H9 (cell line): ENCODE results near the gene KLF11. TPM values are rescaled to one million over a fixed set of nuclear protein-coding genes. Genes with fewer than 3 reads are reported as not detected.

Experiments used
- DNase-seq: peaks from one replicate; pipeline ENCODE4 v3.0.0-alpha.2; 2017
- H2AFZ ChIP-seq: one replicate; pipeline ENCODE4 v1.6.1; 2013; ENCODE audit warnings: mild to moderate bottlenecking, low read length, control low read depth, moderate library complexity
- H2AK5ac ChIP-seq: 2 replicates; pipeline ENCODE4 v1.6.1; 2013; ENCODE audit warnings: low read length, control low read depth, mixed read lengths; ENCODE audit not compliant: insufficient read length
- H2BK120ac ChIP-seq: one replicate; pipeline ENCODE4 v1.6.1; 2013; ENCODE audit warnings: low read depth, mild to moderate bottlenecking, low read length, control low read depth, inconsistent platforms; ENCODE audit not compliant: poor library complexity, severe bottlenecking
- H2BK12ac ChIP-seq: 2 replicates; pipeline ENCODE4 v1.6.1; 2013; ENCODE audit warnings: low read length, control low read depth, mixed read lengths, low read depth; ENCODE audit not compliant: insufficient read length
- H2BK15ac ChIP-seq: 2 replicates; pipeline ENCODE4 v1.6.1; 2013; ENCODE audit warnings: low read depth, low read length, control low read depth
- H2BK20ac ChIP-seq: one replicate; pipeline ENCODE4 v1.6.1; 2013; ENCODE audit warnings: low read depth, mild to moderate bottlenecking, low read length, control low read depth, inconsistent platforms; ENCODE audit not compliant: poor library complexity, severe bottlenecking
- H2BK5ac ChIP-seq: 2 replicates; pipeline ENCODE4 v1.6.1; 2013; ENCODE audit warnings: low read length, control low read depth, mixed read lengths; ENCODE audit not compliant: insufficient read length
- H3K14ac ChIP-seq: 2 replicates; pipeline ENCODE4 v1.6.1; 2013; ENCODE audit warnings: low read length, control low read depth; ENCODE audit not compliant: insufficient read depth
- H3K18ac ChIP-seq: 2 replicates; pipeline ENCODE4 v1.6.1; 2013; ENCODE audit warnings: low read depth, mild to moderate bottlenecking, mixed read lengths, low read length, control low read depth; ENCODE audit not compliant: insufficient read length
- H3K23ac ChIP-seq: 2 replicates; pipeline ENCODE4 v1.6.1; 2013; ENCODE audit warnings: low read length, control low read depth, mixed read lengths, low read depth; ENCODE audit not compliant: insufficient read length
- H3K23me2 ChIP-seq: 2 replicates; pipeline ENCODE4 v1.6.1; 2013; ENCODE audit warnings: low read depth, mild to moderate bottlenecking, mixed read lengths, low read length, control low read depth; ENCODE audit not compliant: insufficient read length, poor library complexity, severe bottlenecking
- H3K27ac ChIP-seq: 2 replicates; pipeline ENCODE4 v1.5.1; 2013; ENCODE audit warnings: low read length, control low read depth, mixed read lengths, low read depth; ENCODE audit not compliant: insufficient read length
- H3K27me3 ChIP-seq: 2 replicates; pipeline ENCODE4 v1.6.1; 2013; ENCODE audit warnings: low read length, control low read depth, inconsistent platforms; ENCODE audit not compliant: insufficient read depth
- H3K4ac ChIP-seq: 2 replicates; pipeline ENCODE4 v1.6.1; 2013; ENCODE audit warnings: low read depth, mild to moderate bottlenecking, control low read depth, inconsistent platforms, low read length, moderate library complexity
- H3K4me1 ChIP-seq: 2 replicates; pipeline ENCODE4 v1.6.1; 2013; ENCODE audit warnings: low read length, control low read depth, inconsistent platforms; ENCODE audit not compliant: insufficient read depth
- H3K4me2 ChIP-seq: 2 replicates; pipeline ENCODE4 v1.6.1; 2013; ENCODE audit warnings: low read length, control low read depth, mixed read lengths; ENCODE audit not compliant: insufficient read length, insufficient read depth
- H3K56ac ChIP-seq: 2 replicates; pipeline ENCODE4 v1.6.1; 2013; ENCODE audit warnings: low read depth, mild to moderate bottlenecking, mixed read lengths, low read length, control low read depth; ENCODE audit not compliant: insufficient read length
- H3K79me1 ChIP-seq: 2 replicates; pipeline ENCODE4 v1.6.1; 2013; ENCODE audit warnings: low read depth, mild to moderate bottlenecking, moderate library complexity, low read length, control low read depth, inconsistent platforms; ENCODE audit not compliant: insufficient read depth, poor library complexity, severe bottlenecking
- H3K79me2 ChIP-seq: 2 replicates; pipeline ENCODE4 v1.6.1; 2013; ENCODE audit warnings: low read length, control low read depth, inconsistent platforms; ENCODE audit not compliant: insufficient read depth
- H3K9ac ChIP-seq: 2 replicates; pipeline ENCODE4 v1.6.1; 2013; ENCODE audit warnings: low read length, control low read depth, mixed read lengths; ENCODE audit not compliant: insufficient read length; ENCODE audit errors: extremely low read depth
- H3K9me3 ChIP-seq: one replicate; pipeline ENCODE4 v1.6.1; 2013; ENCODE audit warnings: low read depth, low read length, inconsistent platforms; ENCODE audit not compliant: control insufficient read depth
- H3T11ph ChIP-seq: one replicate; pipeline ENCODE4 v1.6.1; 2013; ENCODE audit warnings: mild to moderate bottlenecking, low read length, control low read depth, inconsistent platforms
- H4K20me1 ChIP-seq: one replicate; pipeline ENCODE4 v1.6.1; 2013; ENCODE audit not compliant: control insufficient read depth, insufficient read length, insufficient read depth
- H4K5ac ChIP-seq: 2 replicates; pipeline ENCODE4 v1.6.1; 2013; ENCODE audit warnings: low read depth, mild to moderate bottlenecking, mixed read lengths, low read length, control low read depth; ENCODE audit not compliant: insufficient read length
- H4K8ac ChIP-seq: replicated peaks from 2 replicates; pipeline ENCODE4 v1.6.1; 2013; ENCODE audit warnings: low read length, control low read depth, mixed read lengths, low read depth; ENCODE audit not compliant: insufficient read length
- H4K91ac ChIP-seq: 2 replicates; pipeline ENCODE4 v1.6.1; 2013; ENCODE audit warnings: low read depth, mild to moderate bottlenecking, moderate library complexity, mixed read lengths, low read length, control low read depth; ENCODE audit not compliant: insufficient read length
- H3K27ac Mint-ChIP-seq, 3 experiments: 2 replicates in 2 of 3; 3 replicates in 1 of 3; pipeline ENCODE4 v1.8.0; 2020 to 2021; ENCODE audit warnings: mixed read lengths in 3 of 3, mild to moderate bottlenecking in 1 of 3, moderate library complexity in 1 of 3
- H3K27me3 Mint-ChIP-seq: 2 replicates; pipeline ENCODE4 v1.8.0; 2021; ENCODE audit warnings: low read depth, mild to moderate bottlenecking, moderate library complexity, mixed read lengths
- H3K36me3 Mint-ChIP-seq, 3 experiments: 2 replicates in 2 of 3; 3 replicates in 1 of 3; pipeline ENCODE4 v1.8.0; 2020 to 2021; ENCODE audit warnings: low read depth in 3 of 3, mixed read lengths in 3 of 3; ENCODE audit not compliant: insufficient read depth in 1 of 3
- H3K4me1 Mint-ChIP-seq, 2 experiments: 2 replicates each; pipeline ENCODE4 v1.8.0; 2020; ENCODE audit warnings: mixed read lengths in 2 of 2
- H3K4me3 Mint-ChIP-seq, 2 experiments: 2 replicates in 1 of 2; 3 replicates in 1 of 2; pipeline ENCODE4 v1.8.0; 2020 to 2021; ENCODE audit warnings: mild to moderate bottlenecking in 2 of 2, mixed read lengths in 2 of 2, moderate library complexity in 1 of 2
- H3K9me3 Mint-ChIP-seq, 2 experiments: 2 replicates in 1 of 2; 3 replicates in 1 of 2; pipeline ENCODE4 v1.8.0; 2020; ENCODE audit warnings: mild to moderate bottlenecking in 2 of 2, mixed read lengths in 2 of 2, moderate library complexity in 1 of 2
- CTCF ChIP-seq: fragments of 200-600 bp; sonication (generic); conservative IDR thresholded peaks from 3 replicates; pipeline ENCODE4 v1.8.0; 2021; ENCODE audit warnings: antibody characterized with exemption, mild to moderate bottlenecking
- WGBS: extraction: QIAGEN DNeasy Blood & Tissue Kit; methylation state at CpG from one replicate; pipeline ENCODE4 v1.1.7; 2013; ENCODE audit warnings: missing lambda C conversion rate, low lambda C conversion rate, mixed read lengths; ENCODE audit not compliant: insufficient read length; ENCODE audit errors: extremely low coverage; 5-methylcytosine and 5-hydroxymethylcytosine counted together
- total RNA-seq: library from RNA; stranded (reverse); gene quantifications from 2 replicates; pipeline ENCODE4 v1.2.1, GENCODE V29; 2021

The KLF11 gene
- total RNA-seq, 1 experiment from 2014 or later: 15.5 TPM

DNA sequence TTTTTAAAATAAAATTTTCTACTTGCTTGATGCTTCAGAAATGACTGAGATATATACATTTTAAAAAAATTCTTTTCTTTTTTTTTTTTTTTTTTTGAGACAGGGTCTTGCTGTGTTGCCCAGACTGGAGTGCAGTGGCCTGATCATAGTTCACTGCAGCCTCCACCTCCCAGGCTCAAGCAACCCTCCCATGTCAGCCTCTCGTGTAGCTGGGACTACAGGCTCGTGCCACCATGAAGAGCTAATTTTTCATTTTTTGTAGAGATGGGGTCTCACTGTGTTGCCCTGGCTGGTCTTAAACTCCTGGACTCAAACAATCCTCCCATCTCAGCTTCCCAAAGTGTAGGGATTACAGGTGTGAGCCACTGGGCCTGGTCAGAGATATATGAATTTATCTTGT is 24.0 kb downstream of the KLF11 start:
- no peak overlapping the region for H3K4me2 ChIP-seq
- no CpG with 5 or more reads among the region's 2 CpGs for WGBS

More for the DNA sequence above, 24.0 kb downstream of the KLF11 start:
- Histone ChIP-seq H2BK5ac (no peak overlapping the region), H3K79me2 (no peaks in the 10 kb centered on the region), H2AFZ (no peak overlapping the region), H3K18ac (no peak overlapping the region), H3K9ac (no peak overlapping the region), H3T11ph (no peak overlapping the region), H3K9me3 (no peaks in the 10 kb centered on the region), H4K8ac (no peak overlapping the region), H2AK5ac (no peak overlapping the region), H3K27ac (no peak overlapping the region), H3K56ac (no peak overlapping the region), H3K23ac (no peak overlapping the region), H3K14ac (no peak overlapping the region), H4K91ac (no peak overlapping the region), H2BK20ac (no peak overlapping the region), H4K20me1 (no peaks in the 10 kb centered on the region), H3K27me3 (no peaks in the 10 kb centered on the region), H3K79me1 (no peaks in the 10 kb centered on the region), H4K5ac (no peak overlapping the region), H2BK15ac (no peak overlapping the region), H3K23me2 (no peaks in the 10 kb centered on the region), H2BK120ac (no peak overlapping the region), H3K4ac (no peak overlapping the region), H2BK12ac (no peak overlapping the region), H3K4me1 (no peaks in the 10 kb centered on the region)
- Mint-ChIP-seq H3K4me3 (no peak overlapping the region), H3K4me1 (peaks cover 10 to 23% of the 10 kb centered on the region in 2 experiments), H3K36me3 (peaks cover 0 to 7% (median 0%) of the 10 kb centered on the region in 3 experiments; a peak in 2 of 7 replicates), H3K9me3 (peaks cover 4 to 7% of the 10 kb centered on the region in 2 experiments; a peak in 3 of 5 replicates), H3K27ac (no peak overlapping the region), H3K27me3 (0 out of 2 replicates have a peak, but pooled peaks cover 1% of the 10 kb centered on the region)
- no peak for TF ChIP-seq CTCF
- DNase-seq: no peak
